NB4 (cell line): ENCODE measurements around the gene ACOX1.

Experiments
- DNase-seq: peaks from one replicate; pipeline ENCODE4 v3.0.0; 2010; ENCODE audit warnings: low read depth
- H3K4me3 ChIP-seq: one replicate; pipeline ENCODE4 v1.5.1; 2011; ENCODE audit warnings: mild to moderate bottlenecking, low read depth, low read length, moderate library complexity
- CTCF ChIP-seq: IDR thresholded peaks from one replicate; pipeline ENCODE4 v1.5.1; 2012; ENCODE audit warnings: low read depth, low read length
- MAX ChIP-seq: IDR thresholded peaks from 2 replicates; pipeline ENCODE4 v1.6.1; 2011; ENCODE audit warnings: low read depth, low read length
- MYC ChIP-seq: IDR thresholded peaks from 2 replicates; pipeline ENCODE4 v1.6.1; 2011; ENCODE audit warnings: low read depth, low read length
- POLR2A ChIP-seq: IDR thresholded peaks from 2 replicates; pipeline ENCODE4 v1.6.1; 2011; ENCODE audit warnings: mild to moderate bottlenecking; ENCODE audit not compliant: insufficient read length; ENCODE audit errors: extremely low read depth

ACOX1 gene

GRCh38 chr17:75950421-75950820 lies 28.5 kb downstream of the ACOX1 start:
- TF ChIP-seq MYC = no peak

GRCh38 chr17:75945211-75945610 lies 33.8 kb downstream of the ACOX1 start:
- TF ChIP-seq CTCF (no peak), POLR2A (no peak), MYC (no peak), MAX (no peak)
- no peak for DNase-seq
- H3K4me3 ChIP-seq = no peak overlapping the region

More at GRCh38 chr17:75950421-75950820, 28.5 kb downstream of the ACOX1 start:
- H3K4me3 ChIP-seq = no peak overlapping the region
- DNase-seq = no peak

- no peak for DNase-seq
- H3K4me3 ChIP-seq = no peak overlapping the region
- TF ChIP-seq MYC (no peak), MAX (no peak), POLR2A (no peak), CTCF (no peak)
These were observed 35.5 kb downstream of the ACOX1 start for GRCh38 chr17:75943491-75943890.

GRCh38 chr17:75942473-75942872 lies 36.5 kb downstream of the ACOX1 start:
- DNase-seq = no peak
- TF ChIP-seq POLR2A (no peak), MAX (no peak), MYC (no peak), CTCF (no peak)
- no peak overlapping the region for H3K4me3 ChIP-seq

- no peak for DNase-seq
- no peak for TF ChIP-seq POLR2A
- TF ChIP-seq MAX = no peak
- no peak for TF ChIP-seq MYC
- TF ChIP-seq CTCF = no peak
These were observed 37.5 kb downstream of the ACOX1 start for GRCh38 chr17:75941442-75941819.

GRCh38 chr17:75940727-75941441 lies 38.1 kb downstream of the ACOX1 start, which contains the start of gene FBF1:
TSS of gene FBF1 (minus strand) at chr17:75941042. CDS start at chr17:75938149, 2,893 bp downstream.
- peak; percentile 97 for DNase-seq
- peak within 1 kb of the TSS; percentile 88 for H3K4me3 ChIP-seq
- peak; percentile 89 for TF ChIP-seq MYC
- peak; percentile 93 for TF ChIP-seq MAX
- no peak for TF ChIP-seq CTCF
- TF ChIP-seq POLR2A = peak; percentile 66

More at GRCh38 chr17:75941442-75941819, 37.5 kb downstream of the ACOX1 start:
- peak overlapping the region; percentile 52 for H3K4me3 ChIP-seq
